ENCODE results near the gene RASGRP2.

Gene RASGRP2

DNA sequence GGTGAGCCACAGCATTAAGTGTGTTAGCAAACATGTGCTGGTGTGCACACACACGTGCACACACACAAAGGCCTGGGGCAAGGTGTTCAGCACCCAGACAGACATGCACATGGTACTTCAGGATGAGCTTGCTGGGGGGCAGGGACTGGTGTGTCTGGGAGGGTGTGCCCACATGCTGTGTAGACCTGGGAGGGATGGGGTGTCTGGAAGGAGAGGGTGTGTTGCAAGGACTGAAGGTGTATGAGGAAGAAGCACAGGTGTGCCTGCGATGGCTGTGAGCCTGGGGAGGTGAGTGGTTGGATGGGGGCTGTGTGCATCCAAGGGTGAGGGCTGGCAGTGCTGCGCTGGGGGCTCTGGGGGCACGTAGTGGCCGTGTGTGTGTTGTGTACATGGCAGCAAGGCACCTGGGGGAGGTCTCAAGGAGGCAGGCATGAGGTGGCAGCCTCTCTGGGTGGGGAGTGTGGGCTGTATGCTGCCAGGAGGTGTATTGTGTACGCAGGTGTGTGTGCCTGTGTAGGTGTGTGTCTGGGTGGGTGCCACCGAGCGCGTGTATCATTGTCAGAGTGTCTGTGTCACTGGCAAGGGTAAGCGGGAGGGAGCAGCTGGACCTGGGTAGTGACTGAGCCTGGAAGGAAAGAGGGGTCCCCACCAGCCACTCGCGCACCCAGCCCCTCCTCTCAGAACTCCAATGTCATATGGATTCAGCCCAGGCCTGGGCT is 23.1 kb downstream of the RASGRP2 start:
- peaks cover 5% of the 10 kb centered on the region for H3K27me3 ChIP-seq (ENCODE audit: insufficient read depth, low read length)
- H3K4me1 ChIP-seq (ENCODE audit: insufficient read depth, low read length): peaks cover 52% of the 10 kb centered on the region
- H2AFZ ChIP-seq (ENCODE audit: low read depth, low read length): no peak overlapping the region
- no peaks in the 10 kb centered on the region for H3K36me3 ChIP-seq (ENCODE audit: insufficient read depth, low read length)
- no peak overlapping the region for H3K4me3 ChIP-seq (ENCODE audit: low read length)
- H3K9me3 ChIP-seq (ENCODE audit: low read length): no peaks in the 10 kb centered on the region

DNA sequence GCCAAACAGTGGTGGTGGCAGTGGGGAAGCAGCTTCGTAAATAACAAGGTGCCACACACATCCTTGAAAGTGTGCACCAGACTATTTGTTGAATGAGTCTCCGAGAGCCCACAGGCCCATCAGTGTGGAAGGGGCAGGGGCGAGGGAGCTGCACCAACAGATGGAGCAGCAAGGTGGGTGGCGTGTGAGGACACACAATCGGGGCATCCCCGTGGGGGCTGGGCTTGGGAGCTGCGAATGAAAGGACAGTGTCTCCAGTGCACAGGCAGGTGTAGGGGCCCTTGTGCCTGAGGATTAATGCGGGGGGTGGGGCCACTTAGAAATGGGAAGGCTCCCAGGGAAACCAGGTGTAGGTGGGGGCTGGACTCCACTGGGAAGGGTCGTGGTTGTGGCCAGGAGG is 23.8 kb downstream of the RASGRP2 start:
- Histone ChIP-seq H3K4me1 (ENCODE audit: insufficient read depth, low read length) (peaks cover 50% of the 10 kb centered on the region), H3K36me3 (ENCODE audit: insufficient read depth, low read length) (no peaks in the 10 kb centered on the region), H3K4me3 (ENCODE audit: low read length) (no peak overlapping the region), H3K27me3 (ENCODE audit: insufficient read depth, low read length) (peaks cover 10% of the 10 kb centered on the region), H2AFZ (ENCODE audit: low read depth, low read length) (no peak overlapping the region), H3K9me3 (ENCODE audit: low read length) (no peaks in the 10 kb centered on the region)

DNA sequence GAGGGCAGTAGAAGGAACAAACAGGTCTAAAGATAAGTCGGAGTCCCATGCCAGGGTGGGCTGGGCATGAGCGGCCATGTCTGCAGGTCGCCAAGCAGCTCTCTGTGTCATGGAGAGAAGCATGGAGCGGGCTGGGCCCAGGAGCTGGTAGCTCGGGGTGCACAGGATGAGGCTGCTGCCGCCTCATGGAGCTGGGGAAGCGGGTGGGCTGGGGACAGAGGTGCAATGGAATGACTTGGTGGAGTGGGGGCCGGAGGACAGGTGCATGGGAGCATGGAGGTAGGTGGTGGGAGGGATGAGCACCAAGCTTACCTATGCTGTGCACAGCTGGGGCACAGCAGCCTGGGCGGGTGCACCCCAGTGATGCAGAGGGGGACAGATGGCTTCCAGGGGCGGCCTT is 24.5 kb downstream of the RASGRP2 start:
- Histone ChIP-seq H3K4me3 (ENCODE audit: low read length) (no peak overlapping the region), H3K4me1 (ENCODE audit: insufficient read depth, low read length) (peaks cover 45% of the 10 kb centered on the region), H2AFZ (ENCODE audit: low read depth, low read length) (no peak overlapping the region), H3K27me3 (ENCODE audit: insufficient read depth, low read length) (peaks cover 14% of the 10 kb centered on the region), H3K9me3 (ENCODE audit: low read length) (no peaks in the 10 kb centered on the region), H3K36me3 (ENCODE audit: insufficient read depth, low read length) (no peaks in the 10 kb centered on the region)

DNA sequence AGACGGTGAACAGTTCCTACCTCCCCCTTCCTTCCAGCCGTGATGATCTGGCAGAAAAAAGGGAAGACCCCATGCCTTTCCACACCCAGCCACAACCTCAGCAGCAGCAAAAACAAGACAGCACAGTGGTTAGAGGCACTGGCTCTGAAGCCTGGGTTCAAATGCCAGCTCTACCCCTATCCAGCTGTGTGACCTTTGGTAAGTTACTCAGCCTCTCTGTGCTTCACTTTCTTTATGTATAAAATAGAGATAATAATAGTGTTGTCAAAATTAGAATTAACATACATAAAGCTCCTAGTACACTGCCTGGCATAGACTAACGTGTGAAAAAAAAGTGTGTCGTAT is 25.2 kb downstream of the RASGRP2 start:
- H3K9me3 ChIP-seq (ENCODE audit: low read length): no peaks in the 10 kb centered on the region
- no peak overlapping the region for H2AFZ ChIP-seq (ENCODE audit: low read depth, low read length)
- peaks cover 44% of the 10 kb centered on the region for H3K4me1 ChIP-seq (ENCODE audit: insufficient read depth, low read length)
- no peaks in the 10 kb centered on the region for H3K36me3 ChIP-seq (ENCODE audit: insufficient read depth, low read length)
- H3K27me3 ChIP-seq (ENCODE audit: insufficient read depth, low read length): peaks cover 14% of the 10 kb centered on the region
- H3K4me3 ChIP-seq (ENCODE audit: low read length): no peak overlapping the region

DNA sequence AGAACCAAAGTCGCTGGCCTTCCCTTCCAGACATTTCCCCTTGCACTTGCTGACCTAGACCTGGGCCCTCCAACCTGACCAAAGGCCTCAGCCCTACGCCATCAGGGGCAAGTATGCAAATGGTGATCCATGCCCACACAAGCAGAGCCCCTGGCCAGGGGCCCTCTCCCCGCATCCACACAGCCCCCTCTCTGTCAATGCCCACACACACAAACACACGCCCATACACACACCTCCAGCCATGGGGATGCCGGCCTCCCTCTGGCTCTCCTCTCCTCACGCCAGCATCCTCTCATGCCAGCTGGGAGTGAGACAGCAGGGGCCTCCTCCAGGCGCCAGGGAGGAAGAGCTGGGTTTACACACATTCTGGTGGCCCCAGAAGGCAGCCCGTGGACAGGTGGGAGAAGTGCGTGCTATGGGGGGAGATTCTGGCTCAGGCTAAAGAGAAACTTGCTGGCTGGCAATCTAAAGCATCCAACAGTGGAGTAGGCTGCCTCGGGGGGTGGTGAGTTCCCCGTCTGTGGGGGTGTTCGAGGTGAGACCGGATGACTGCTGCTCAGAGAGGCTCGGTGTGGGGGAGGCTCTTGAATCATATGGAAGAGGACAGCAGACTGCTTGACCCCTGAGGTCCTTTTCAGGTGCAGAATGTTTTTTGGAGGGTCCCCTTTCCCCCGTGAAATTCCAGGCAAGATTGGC is 25.7 kb downstream of the RASGRP2 start:
- Histone ChIP-seq H3K4me1 (ENCODE audit: insufficient read depth, low read length) (peaks cover 41% of the 10 kb centered on the region), H3K9me3 (ENCODE audit: low read length) (no peaks in the 10 kb centered on the region), H3K27me3 (ENCODE audit: insufficient read depth, low read length) (peaks cover 14% of the 10 kb centered on the region)

DNA sequence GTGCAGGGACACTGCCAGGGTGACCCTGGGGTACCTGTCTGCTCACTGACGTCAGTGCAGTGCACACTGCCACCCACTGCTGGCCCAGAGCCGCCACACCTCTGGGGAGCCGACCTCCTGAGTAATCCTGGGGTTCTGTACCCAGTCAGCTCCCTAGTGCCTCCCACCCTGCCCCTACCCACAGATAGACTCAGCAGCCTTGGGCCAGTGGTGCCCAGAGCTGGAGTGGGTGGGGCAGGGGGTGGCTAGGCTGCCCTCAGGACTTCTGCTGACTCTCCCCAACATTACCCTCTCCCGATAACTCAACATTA is 26.7 kb downstream of the RASGRP2 start:
- Histone ChIP-seq H3K4me3 (ENCODE audit: low read length) (no peak overlapping the region), H3K27me3 (ENCODE audit: insufficient read depth, low read length) (peaks cover 13% of the 10 kb centered on the region), H3K4me1 (ENCODE audit: insufficient read depth, low read length) (peaks cover 39% of the 10 kb centered on the region), H3K9me3 (ENCODE audit: low read length) (no peaks in the 10 kb centered on the region), H3K36me3 (ENCODE audit: insufficient read depth, low read length) (no peaks in the 10 kb centered on the region), H2AFZ (ENCODE audit: low read depth, low read length) (no peak overlapping the region)

More for the DNA sequence above, 25.7 kb downstream of the RASGRP2 start:
- no peaks in the 10 kb centered on the region for H3K36me3 ChIP-seq (ENCODE audit: insufficient read depth, low read length)
- H2AFZ ChIP-seq (ENCODE audit: low read depth, low read length): no peak overlapping the region
- no peak overlapping the region for H3K4me3 ChIP-seq (ENCODE audit: low read length)

DNA sequence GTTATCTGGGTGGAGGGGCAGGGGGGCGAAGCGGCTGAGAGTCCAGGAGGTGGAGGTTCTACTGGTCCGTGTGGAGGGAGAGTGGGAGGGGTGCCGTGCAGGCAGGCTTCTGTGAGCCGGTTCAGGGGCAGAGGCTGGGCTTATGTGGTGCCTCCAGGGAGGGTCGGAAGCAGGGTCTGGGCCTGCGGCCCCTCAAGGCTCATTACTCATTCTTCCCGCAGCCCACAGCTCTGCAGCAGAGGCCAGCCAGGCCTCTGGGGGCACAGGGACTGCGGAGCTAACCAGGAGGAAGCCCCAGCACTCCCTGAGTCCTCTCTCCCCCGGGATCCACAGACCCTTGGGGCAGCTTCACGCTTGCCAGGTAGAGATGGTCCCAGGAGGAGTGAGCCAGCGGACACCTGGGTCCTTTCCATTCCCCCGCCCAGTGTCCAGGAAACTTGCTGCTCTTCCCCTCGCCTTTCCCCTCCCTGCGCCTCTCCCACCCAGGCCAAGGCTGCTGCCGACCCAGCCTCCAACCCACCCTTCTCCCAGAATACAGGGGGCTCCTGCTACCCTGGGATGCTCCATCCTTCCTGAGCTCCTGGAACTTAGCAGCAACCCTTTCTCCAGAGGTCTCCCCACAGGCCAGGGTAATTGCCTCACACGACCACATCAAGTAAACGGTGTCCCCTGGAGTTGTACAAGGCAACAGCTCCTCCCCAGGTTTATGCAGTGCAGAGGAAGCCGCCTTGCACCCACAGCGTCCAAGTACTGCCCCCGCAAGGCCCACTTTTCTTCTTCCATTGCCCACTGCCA is 27.3 kb downstream of the RASGRP2 start:
- no peaks in the 10 kb centered on the region for H3K36me3 ChIP-seq (ENCODE audit: insufficient read depth, low read length)
- H3K4me1 ChIP-seq (ENCODE audit: insufficient read depth, low read length): peaks cover 33% of the 10 kb centered on the region
- H3K9me3 ChIP-seq (ENCODE audit: low read length): no peaks in the 10 kb centered on the region
- peaks cover 9% of the 10 kb centered on the region for H3K27me3 ChIP-seq (ENCODE audit: insufficient read depth, low read length)
- no peak overlapping the region for H2AFZ ChIP-seq (ENCODE audit: low read depth, low read length)
- H3K4me3 ChIP-seq (ENCODE audit: low read length): no peak overlapping the region

DNA sequence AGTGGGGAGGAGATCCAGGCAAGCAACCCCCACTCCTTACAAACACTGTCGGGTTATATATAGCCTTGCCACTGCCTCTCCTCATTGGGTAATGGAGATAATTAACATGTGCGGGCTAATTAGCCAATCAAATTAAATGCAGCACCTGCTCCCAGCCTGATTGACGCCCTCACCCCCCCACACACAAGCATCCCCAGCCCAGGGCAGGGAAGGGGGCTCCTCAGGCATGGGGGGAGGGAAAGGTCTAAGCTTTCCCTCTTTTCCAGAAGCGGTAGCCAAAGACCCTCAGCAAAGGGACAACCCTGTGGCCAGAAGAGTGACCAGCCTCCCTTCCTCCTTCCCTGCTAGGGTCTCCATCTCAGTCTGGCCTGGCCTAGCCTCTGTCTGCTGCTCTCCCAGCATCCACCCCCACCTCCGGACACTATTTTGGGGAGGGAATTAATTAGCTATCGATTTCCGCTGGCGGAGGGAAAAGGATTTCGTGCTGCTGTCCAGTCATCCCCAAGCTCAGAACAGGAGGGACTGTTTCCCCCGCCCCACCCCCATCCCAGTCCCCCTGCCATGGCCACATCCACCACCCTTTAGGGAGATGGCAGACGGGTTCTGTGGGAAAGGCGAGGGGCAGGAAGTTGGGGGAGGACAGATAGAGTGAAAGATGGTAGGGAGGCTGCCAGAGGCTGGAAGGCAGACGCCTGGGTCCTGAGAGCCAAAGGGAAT is 28.0 kb downstream of the RASGRP2 start:
- no peak overlapping the region for H3K4me3 ChIP-seq (ENCODE audit: low read length)
- peaks cover 9% of the 10 kb centered on the region for H3K27me3 ChIP-seq (ENCODE audit: insufficient read depth, low read length)
- H3K4me1 ChIP-seq (ENCODE audit: insufficient read depth, low read length): peaks cover 30% of the 10 kb centered on the region
- H3K36me3 ChIP-seq (ENCODE audit: insufficient read depth, low read length): no peaks in the 10 kb centered on the region
- no peak overlapping the region for H2AFZ ChIP-seq (ENCODE audit: low read depth, low read length)
- no peaks in the 10 kb centered on the region for H3K9me3 ChIP-seq (ENCODE audit: low read length)

DNA sequence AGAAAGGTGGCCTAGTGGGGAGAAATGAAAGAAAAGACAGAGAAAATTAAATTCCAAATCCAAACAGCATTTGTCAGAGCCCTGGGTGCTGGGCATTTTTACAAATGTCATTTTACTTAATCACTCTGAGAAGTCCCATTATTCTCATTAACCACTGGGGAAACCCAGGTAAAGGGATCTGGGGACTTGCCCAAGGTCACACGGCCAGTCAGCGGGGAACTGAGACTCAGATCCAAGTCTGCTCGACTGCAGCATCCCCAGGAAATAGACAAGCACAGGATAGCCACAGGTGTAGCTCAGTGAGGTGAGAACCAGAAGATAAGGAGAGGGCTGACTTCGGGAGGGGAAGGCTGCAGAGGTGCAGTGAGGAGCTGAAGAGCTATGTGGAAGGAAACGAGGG is 28.8 kb downstream of the RASGRP2 start:
- H3K9me3 ChIP-seq (ENCODE audit: low read length): no peaks in the 10 kb centered on the region
- peaks cover 36% of the 10 kb centered on the region for H3K4me1 ChIP-seq (ENCODE audit: insufficient read depth, low read length)
- no peak overlapping the region for H3K4me3 ChIP-seq (ENCODE audit: low read length)
- peaks cover 9% of the 10 kb centered on the region for H3K27me3 ChIP-seq (ENCODE audit: insufficient read depth, low read length)
- H3K36me3 ChIP-seq (ENCODE audit: insufficient read depth, low read length): no peaks in the 10 kb centered on the region
- H2AFZ ChIP-seq (ENCODE audit: low read depth, low read length): no peak overlapping the region

DNA sequence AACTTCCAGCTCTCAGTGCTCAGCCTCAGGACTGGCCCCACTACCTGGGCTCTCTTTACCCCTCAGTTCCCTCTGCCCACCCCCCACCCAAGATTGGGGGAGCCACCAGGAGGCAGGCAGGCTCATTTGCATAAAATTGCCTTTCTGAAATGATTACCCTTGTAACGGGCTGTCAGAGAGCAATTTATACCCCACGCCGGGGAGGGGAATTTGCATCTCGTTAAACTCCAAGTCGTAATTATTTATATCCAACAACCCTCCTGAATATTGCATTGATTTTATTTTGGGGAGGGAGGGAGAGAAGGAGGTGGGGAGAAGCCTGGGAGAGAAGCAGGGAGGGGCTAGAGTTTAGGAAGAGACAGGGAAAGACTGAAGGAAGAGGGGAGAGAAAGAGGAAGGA is 29.3 kb downstream of the RASGRP2 start:
- Histone ChIP-seq H2AFZ (ENCODE audit: low read depth, low read length) (no peak overlapping the region), H3K4me3 (ENCODE audit: low read length) (no peak overlapping the region), H3K36me3 (ENCODE audit: insufficient read depth, low read length) (no peaks in the 10 kb centered on the region), H3K9me3 (ENCODE audit: low read length) (no peaks in the 10 kb centered on the region), H3K4me1 (ENCODE audit: insufficient read depth, low read length) (peaks cover 36% of the 10 kb centered on the region), H3K27me3 (ENCODE audit: insufficient read depth, low read length) (peaks cover 9% of the 10 kb centered on the region)

DNA sequence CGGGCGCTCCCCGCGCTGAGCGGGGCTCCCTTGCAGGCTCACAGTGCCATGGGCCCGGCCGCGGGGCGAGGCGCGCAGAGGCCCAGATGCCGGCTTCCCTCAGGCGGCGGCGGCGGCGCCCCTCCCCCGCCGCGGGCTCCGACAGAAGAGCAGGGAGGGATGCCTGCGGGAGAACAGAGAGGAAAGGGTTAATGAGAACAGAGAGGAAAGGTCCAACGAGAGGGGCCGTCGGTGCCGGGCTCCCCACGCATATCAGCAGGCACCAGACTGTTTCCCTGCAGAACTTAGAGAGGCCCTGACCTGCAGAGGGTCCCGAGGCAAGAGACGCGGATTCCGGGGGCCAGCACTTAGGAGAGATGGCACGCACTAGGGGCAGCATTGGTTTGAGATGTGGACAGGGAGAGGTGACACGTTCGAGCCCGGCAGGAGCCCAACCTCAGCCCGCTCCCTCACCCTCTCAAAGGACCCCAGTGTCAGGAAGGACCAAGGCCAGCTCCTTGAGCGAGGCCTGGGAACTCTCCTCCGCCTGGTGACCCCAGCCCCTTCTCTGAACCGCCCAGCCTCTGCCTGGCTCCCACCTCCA is 30.1 kb downstream of the RASGRP2 start:
- H3K4me3 ChIP-seq (ENCODE audit: low read length): no peak overlapping the region

DNA sequence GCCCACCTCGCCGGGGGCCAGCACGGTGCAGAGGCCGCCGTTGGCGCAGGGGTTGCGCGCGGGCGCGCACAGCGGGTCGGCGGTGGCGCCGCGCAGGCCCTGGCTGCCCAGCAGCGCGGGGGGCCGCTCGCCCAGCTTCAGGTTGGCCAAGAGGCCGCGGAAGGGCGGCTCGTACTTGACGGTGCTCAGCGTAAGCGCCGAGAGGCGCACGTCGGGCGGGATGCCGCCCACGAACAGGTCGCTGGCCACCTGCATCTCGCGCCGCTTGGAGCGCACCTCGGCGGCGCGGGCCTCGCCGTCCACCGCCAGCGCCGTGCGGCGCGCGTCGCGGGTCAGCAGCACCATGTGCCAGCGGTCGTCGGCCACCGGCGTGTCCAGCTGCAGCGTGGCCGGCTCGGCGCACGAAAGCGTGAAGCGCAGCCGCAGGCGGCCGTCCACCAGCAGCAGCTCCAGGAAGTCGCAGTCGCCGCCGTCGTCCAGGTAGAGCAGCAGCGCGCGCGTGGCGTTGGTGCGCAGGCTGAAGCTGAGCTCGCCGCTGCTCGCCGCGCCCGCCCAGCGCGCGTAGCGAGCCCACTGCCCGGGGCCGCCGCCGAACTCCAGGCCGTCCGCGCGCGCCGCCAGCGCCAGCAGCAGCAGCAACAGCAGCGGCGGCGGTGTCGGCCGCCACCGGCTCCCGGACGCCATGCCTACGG is 30.8 kb downstream of the RASGRP2 start:
- Histone ChIP-seq H3K4me3 (ENCODE audit: low read length) (no peak overlapping the region), H3K36me3 (ENCODE audit: insufficient read depth, low read length) (no peaks in the 10 kb centered on the region), H3K4me1 (ENCODE audit: insufficient read depth, low read length) (peaks cover 36% of the 10 kb centered on the region), H3K9me3 (ENCODE audit: low read length) (no peaks in the 10 kb centered on the region), H2AFZ (ENCODE audit: low read depth, low read length) (no peak overlapping the region), H3K27me3 (ENCODE audit: insufficient read depth, low read length) (peaks cover 9% of the 10 kb centered on the region)

More for the DNA sequence above, 30.1 kb downstream of the RASGRP2 start:
- Histone ChIP-seq H3K36me3 (ENCODE audit: insufficient read depth, low read length) (no peaks in the 10 kb centered on the region), H2AFZ (ENCODE audit: low read depth, low read length) (no peak overlapping the region), H3K4me1 (ENCODE audit: insufficient read depth, low read length) (peaks cover 36% of the 10 kb centered on the region), H3K9me3 (ENCODE audit: low read length) (no peaks in the 10 kb centered on the region), H3K27me3 (ENCODE audit: insufficient read depth, low read length) (peaks cover 9% of the 10 kb centered on the region)
